ENCODE data around the gene RHBDL3.

RHBDL3 gene

DNA sequence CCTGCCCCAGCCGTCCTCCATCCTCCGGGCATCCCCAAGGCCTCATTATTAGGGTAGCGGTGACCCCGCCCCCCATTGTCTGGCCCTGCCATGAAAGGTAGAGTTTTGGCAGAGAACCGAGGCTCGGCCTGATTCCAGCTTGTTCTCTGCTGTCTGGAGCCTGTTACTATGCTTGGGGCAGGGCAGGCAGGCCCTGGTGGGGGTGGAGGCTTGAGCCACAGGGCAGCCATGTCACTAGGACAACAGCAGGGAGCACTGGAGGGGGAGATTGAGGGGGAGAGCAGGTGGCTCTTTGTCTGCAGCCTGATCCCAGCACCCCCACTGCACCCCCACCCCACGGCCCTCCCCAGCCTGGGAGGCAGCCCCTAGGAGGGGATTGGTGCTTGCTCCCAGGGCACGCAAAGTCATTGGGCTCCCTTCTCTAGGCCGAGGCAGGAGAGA, 15.4 kb downstream of the RHBDL3 start:
- H3K4me3 ChIP-seq (ENCODE audit: low read depth, low read length): no peak overlapping the region
- no peaks in the 10 kb centered on the region for H3K9me3 ChIP-seq (ENCODE audit: severe bottlenecking)
- TF ChIP-seq, protein P1, sequence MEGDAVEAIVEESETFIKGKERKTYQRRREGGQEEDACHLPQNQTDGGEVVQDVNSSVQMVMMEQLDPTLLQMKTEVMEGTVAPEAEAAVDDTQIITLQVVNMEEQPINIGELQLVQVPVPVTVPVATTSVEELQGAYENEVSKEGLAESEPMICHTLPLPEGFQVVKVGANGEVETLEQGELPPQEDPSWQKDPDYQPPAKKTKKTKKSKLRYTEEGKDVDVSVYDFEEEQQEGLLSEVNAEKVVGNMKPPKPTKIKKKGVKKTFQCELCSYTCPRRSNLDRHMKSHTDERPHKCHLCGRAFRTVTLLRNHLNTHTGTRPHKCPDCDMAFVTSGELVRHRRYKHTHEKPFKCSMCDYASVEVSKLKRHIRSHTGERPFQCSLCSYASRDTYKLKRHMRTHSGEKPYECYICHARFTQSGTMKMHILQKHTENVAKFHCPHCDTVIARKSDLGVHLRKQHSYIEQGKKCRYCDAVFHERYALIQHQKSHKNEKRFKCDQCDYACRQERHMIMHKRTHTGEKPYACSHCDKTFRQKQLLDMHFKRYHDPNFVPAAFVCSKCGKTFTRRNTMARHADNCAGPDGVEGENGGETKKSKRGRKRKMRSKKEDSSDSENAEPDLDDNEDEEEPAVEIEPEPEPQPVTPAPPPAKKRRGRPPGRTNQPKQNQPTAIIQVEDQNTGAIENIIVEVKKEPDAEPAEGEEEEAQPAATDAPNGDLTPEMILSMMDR (IDR thresholded peaks at IDR 0.05; ENCODE audit: low read depth, low read length): no peak
- peak; percentile 75 for DNase-seq
- no peaks in the 10 kb centered on the region for H3K27me3 ChIP-seq (ENCODE audit: insufficient read depth, low read depth, severe bottlenecking)
- H3K27ac ChIP-seq: peak overlapping the region; percentile 88
- peaks cover 13% of the 10 kb centered on the region for H3K36me3 ChIP-seq

DNA sequence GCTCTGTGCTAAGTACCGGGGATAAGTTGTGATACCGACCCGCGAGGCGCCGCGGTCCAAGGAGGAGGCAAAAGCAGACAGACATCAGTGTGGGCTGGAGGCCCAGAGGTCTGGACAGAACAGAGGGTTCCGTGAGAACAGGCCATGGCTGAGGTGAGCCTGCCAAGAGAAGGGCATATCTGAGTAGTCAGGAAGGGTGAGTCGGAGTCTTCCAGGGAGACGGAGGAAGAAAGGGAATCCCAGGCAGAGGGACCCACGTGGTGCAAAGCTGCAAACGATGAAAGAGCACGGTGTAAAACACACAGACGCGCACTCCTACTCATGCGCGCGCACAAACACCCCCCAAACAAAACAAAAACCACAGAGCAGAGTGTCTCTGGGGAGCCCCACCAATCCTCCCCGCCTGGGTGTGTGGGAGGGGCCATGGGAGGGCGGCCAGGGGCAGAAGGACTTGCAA, 18.1 kb downstream of the RHBDL3 start:
- H3K9me3 ChIP-seq (ENCODE audit: severe bottlenecking): no peaks in the 10 kb centered on the region
- H3K4me3 ChIP-seq (ENCODE audit: low read depth, low read length): no peak overlapping the region
- TF ChIP-seq, protein P1 (IDR thresholded peaks at IDR 0.05; ENCODE audit: low read depth, low read length): no peak
- no peaks in the 10 kb centered on the region for H3K27me3 ChIP-seq (ENCODE audit: insufficient read depth, low read depth, severe bottlenecking)
- H3K36me3 ChIP-seq: peaks cover 8% of the 10 kb centered on the region
- no peak overlapping the region for H3K27ac ChIP-seq
- no peak for DNase-seq

DNA sequence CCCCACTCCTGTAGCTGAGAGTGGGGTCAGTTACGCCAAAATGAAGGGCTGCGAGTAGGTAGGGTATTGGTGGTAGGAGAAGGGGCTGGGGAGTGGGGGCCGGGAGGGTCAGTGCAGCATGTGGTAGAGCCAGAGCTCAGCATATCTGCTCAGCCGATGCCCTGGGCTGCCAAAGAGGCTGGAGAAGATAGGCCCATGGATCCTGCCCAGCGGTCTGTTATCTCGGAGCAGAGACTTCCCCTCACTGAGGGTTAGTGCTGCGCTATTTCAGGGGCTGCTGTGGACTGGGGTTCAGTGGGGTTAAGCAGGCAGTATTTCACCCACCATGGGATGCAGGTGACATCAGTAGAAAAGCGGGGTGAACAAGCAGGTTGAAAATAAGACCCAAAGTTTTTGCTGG, 19.7 kb downstream of the RHBDL3 start:
- Histone ChIP-seq H3K27me3 (ENCODE audit: insufficient read depth, low read depth, severe bottlenecking) (no peaks in the 10 kb centered on the region), H3K27ac (no peak overlapping the region), H3K36me3 (peaks cover 21% of the 10 kb centered on the region), H3K4me3 (ENCODE audit: low read depth, low read length) (no peak overlapping the region), H3K9me3 (ENCODE audit: severe bottlenecking) (no peaks in the 10 kb centered on the region)
- TF ChIP-seq, protein P1 (IDR thresholded peaks at IDR 0.05; ENCODE audit: low read depth, low read length): no peak
- DNase-seq: no peak

DNA sequence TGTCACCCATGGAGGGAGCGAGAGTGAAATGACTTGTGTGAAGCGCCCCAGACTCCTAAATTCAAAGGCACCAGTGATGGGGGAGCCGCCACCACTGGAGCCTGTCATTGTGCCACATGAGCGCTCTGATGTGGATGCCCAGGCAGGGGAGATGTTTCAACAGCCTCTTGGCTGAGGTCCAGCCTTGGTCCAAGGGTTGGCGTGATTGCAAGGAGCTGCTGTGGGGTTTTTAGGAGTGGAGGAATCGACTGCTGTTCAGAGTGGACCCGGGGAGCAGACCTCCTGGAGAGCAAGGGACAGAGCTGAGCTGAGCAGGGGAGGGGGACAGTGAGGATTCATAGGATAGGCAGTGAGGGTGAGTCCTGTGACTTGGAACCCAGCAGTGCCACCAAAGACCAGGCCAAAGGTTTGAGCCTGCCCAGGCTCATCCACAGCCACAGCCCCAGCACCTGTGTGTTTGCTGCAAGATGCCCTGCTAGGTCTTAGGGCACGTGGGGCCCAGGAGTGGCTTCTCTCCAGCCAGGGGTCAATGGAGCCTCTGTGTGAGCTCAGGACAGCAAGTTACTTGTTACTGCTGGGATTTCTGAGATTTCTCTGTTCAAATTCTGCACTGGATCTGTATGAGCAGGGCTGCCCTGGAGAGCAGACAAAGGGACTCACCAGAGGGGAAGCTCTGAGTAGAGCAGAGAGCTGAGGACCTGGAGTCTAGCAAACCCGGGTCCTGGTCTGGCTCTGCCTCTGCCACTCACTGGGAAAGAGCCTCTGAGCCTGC, 20.3 kb downstream of the RHBDL3 start:
- DNase-seq: no peak
- Histone ChIP-seq H3K36me3 (peaks cover 21% of the 10 kb centered on the region), H3K4me3 (ENCODE audit: low read depth, low read length) (no peak overlapping the region), H3K9me3 (ENCODE audit: severe bottlenecking) (no peaks in the 10 kb centered on the region), H3K27ac (no peak overlapping the region), H3K27me3 (ENCODE audit: insufficient read depth, low read depth, severe bottlenecking) (no peaks in the 10 kb centered on the region)
- TF ChIP-seq, protein P1 (IDR thresholded peaks at IDR 0.05; ENCODE audit: low read depth, low read length): no peak

DNA sequence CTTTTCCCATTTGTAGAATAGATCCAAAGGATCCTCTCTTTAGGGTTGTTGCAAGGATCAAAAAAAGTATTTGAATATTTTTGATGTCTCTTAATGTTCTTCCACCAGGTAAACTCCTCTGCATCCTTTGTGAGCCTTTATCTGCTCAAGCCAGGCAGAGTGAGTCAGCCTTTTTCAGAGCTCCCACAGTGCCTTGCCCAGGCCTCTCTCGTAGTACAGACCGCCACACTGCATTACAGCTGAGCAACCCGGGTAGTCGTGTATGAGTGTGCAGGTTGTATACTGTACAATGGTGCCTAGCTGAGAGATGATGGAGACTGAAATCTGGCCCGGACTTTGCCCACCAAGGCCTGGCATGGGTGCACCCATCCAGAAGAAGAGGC, 20.9 kb downstream of the RHBDL3 start:
- Histone ChIP-seq H3K27me3 (ENCODE audit: insufficient read depth, low read depth, severe bottlenecking) (no peaks in the 10 kb centered on the region), H3K27ac (no peak overlapping the region), H3K36me3 (peaks cover 21% of the 10 kb centered on the region), H3K4me3 (ENCODE audit: low read depth, low read length) (no peak overlapping the region), H3K9me3 (ENCODE audit: severe bottlenecking) (no peaks in the 10 kb centered on the region)
- no peak for DNase-seq
- TF ChIP-seq, protein P1 (IDR thresholded peaks at IDR 0.05; ENCODE audit: low read depth, low read length): no peak
